Right lobe of liver (tissue), 6 donors: Measurements from ENCODE around the gene RTL1. TPM values are rescaled to one million over a fixed set of nuclear protein-coding genes. Genes with fewer than 3 reads are reported as not detected.

ENCODE experiments used
- ATAC-seq, 4 donors: fragments of 200-7000 bp; cut with Tn5 transposase; one replicate each; pipeline ENCODE4 v1.9.1; 2020; ENCODE audit warnings: mild to moderate bottlenecking in 4 of 4, moderate library complexity in 4 of 4
- DNase-seq, 3 donors: peaks; one replicate each; pipeline ENCODE4 v3.0.0-alpha.2; 2020
- H3K27ac ChIP-seq, 3 donors: fragments of 200-600 bp; one replicate each; pipeline ENCODE4 v1.8.0; 2022
- H3K27me3 ChIP-seq, 2 donors: fragments of 200-600 bp; one replicate each; pipeline ENCODE4 v1.8.0; 2022
- H3K36me3 ChIP-seq, 4 donors: fragments of 200-600 bp; sonication (generic) in 1 of 4; one replicate each; pipeline versions ENCODE4 v1.5.1 to v1.8.0; 2017 to 2022; ENCODE audit warnings: control low read depth in 1 of 4
- H3K4me1 ChIP-seq, 4 donors: fragments of 200-600 bp; sonication (generic) in 1 of 4; one replicate each; pipeline versions ENCODE4 v1.5.1 to v1.8.0; 2017 to 2022; ENCODE audit warnings: control low read depth in 1 of 4
- H3K4me3 ChIP-seq, 3 donors: fragments of 200-600 bp; one replicate each; pipeline ENCODE4 v1.8.0; 2022
- H3K9me3 ChIP-seq, 4 donors: fragments of 200-600 bp; sonication (generic) in 1 of 4; one replicate each; pipeline versions ENCODE4 v1.5.1 to v1.8.0; 2017 to 2022; ENCODE audit warnings: control low read depth in 1 of 4
- POLR2A ChIP-seq: fragments of 450-650 bp; IDR thresholded peaks from one replicate; pipeline ENCODE4 v1.6.1; 2017; ENCODE audit warnings: antibody characterized with exemption, mild to moderate bottlenecking
- WGBS: methylation state at CpG from one replicate; pipeline ENCODE4 v1.1.6; 2018; ENCODE audit warnings: low coverage, low lambda C conversion rate; ENCODE audit not compliant: insufficient coverage; ENCODE audit errors: missing lambda C conversion rate; 5-methylcytosine and 5-hydroxymethylcytosine counted together
- intact Hi-C, 2 donors: fragments of 100-400 bp; cut with DNase I; formaldehyde crosslinking; loops; one replicate each; pipeline versions ENCODE4 v1.11.2 to v1.14.1; 2022
- long read RNA-seq: library from polyadenylated mRNA; unstranded; transcript quantifications from one replicate; pipeline ENCODE4 v2.0.0, GENCODE V29; 2019
- total RNA-seq, 6 experiments: library from RNA; depleted of rRNA in 2 of 6; stranded (reverse); fragments of >200 nt in 2 of 6; fragmentation: NEBNext Ultra II Directional in 3 of 6; extraction: Animal tissue kit (Norgen Biotek cat#: 25700) in 3 of 6; gene quantifications; one replicate each; pipeline versions ENCODE4 v1.1.0 to v1.2.4, GENCODE V29; 2016 to 2023
- TF ChIP-seq, protein P1 (sequence below), 4 donors: fragments of 200-600 bp in 3 of 4; fragments of 450-650 bp in 1 of 4; IDR thresholded peaks; one replicate each; pipeline versions ENCODE4 v1.5.1 to v1.8.0; 2016 to 2022; ENCODE audit warnings: antibody characterized with exemption in 4 of 4, mild to moderate bottlenecking in 2 of 4
- donor health status: DM: no; HTN: yes; CAD: no.
- donor health status: DM: no; HTN: no; CAD: no.
- donor health status: DM: no; HTN: no; CAD: no.
- donor health status: DM: no; HTN: yes; CAD: no.
- donor health status: DM: no; HTN: yes; CAD: no.

Gene RTL1
- total RNA-seq: under 1 TPM in 1 of 6 experiments, not detected in 5; 0.04 TPM
- long read RNA-seq: 0 reads

DNA sequence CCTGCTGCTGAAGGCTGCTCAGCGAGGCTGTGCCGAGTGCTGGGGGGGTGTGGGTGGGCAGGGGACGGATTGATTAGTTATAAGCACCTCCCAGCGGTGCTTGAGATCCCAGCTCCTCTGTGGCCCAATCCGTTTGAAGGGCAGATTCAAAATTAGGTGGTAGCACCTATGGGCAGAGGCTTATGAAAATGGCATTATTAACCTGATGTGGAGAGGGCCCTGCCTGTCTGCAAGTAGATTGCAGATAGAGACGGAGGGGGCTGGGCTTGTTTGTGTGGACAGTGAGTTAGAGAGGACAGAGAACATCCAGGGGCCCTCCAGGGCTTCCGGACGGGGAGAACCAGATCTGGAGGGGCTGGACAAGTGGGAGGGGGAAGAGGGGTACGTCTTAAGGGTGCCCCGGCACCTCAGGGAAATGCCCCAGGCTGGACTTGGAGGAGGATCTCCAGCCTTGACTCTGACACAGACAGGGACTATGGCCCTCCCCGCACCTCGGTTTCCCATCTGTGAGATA lies at the start of gene RTL1:
RTL1 (minus strand) TSS at position 51 of the 514 bp plus-strand sequence. CDS start 18,934 bp downstream, outside the sequence.
- H3K27ac ChIP-seq: no peak within 1 kb of the TSS
- no peaks in the 10 kb centered on the region for H3K27me3 ChIP-seq
- no peaks in the 10 kb centered on the region for H3K9me3 ChIP-seq
- no peaks in the 10 kb centered on the region for H3K4me1 ChIP-seq
- ATAC-seq: no peak
- 33% methylated on average over 4 of the region's 12 CpGs for WGBS
- no peak for DNase-seq
- intact Hi-C loops: no loop called here
- H3K4me3 ChIP-seq: no peak within 1 kb of the TSS
- H3K36me3 ChIP-seq: no peaks in the 10 kb centered on the region
- TF ChIP-seq POLR2A: no peak
- TF ChIP-seq, protein P1, sequence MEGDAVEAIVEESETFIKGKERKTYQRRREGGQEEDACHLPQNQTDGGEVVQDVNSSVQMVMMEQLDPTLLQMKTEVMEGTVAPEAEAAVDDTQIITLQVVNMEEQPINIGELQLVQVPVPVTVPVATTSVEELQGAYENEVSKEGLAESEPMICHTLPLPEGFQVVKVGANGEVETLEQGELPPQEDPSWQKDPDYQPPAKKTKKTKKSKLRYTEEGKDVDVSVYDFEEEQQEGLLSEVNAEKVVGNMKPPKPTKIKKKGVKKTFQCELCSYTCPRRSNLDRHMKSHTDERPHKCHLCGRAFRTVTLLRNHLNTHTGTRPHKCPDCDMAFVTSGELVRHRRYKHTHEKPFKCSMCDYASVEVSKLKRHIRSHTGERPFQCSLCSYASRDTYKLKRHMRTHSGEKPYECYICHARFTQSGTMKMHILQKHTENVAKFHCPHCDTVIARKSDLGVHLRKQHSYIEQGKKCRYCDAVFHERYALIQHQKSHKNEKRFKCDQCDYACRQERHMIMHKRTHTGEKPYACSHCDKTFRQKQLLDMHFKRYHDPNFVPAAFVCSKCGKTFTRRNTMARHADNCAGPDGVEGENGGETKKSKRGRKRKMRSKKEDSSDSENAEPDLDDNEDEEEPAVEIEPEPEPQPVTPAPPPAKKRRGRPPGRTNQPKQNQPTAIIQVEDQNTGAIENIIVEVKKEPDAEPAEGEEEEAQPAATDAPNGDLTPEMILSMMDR (IDR thresholded peaks at IDR 0.05): no peak

DNA sequence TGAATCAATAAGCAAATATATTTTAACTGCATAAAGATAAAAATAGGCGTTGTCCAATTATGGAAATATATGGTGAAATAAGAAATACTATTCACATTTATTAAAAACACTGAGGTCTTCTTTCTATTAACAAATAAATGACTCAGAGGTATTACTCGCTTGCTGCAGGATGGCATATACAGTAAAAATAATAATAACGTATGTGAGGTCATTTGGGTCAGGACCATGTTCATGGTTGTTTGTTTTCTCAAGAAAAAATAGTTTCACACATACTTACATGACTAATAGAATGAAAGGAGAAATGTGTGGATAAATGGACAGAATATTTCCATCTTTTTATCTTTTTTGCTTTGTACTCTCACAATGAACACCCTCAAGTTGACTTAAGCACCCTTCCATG lies 46.5 kb upstream of the RTL1 start:
- TF ChIP-seq, protein P1 (IDR thresholded peaks at IDR 0.05): no peak
- no peak for TF ChIP-seq POLR2A
- no peaks in the 10 kb centered on the region for H3K9me3 ChIP-seq
- H3K4me3 ChIP-seq: no peak overlapping the region
- 68% methylated on average over 3 of the region's 3 CpGs for WGBS
- H3K36me3 ChIP-seq: no peaks in the 10 kb centered on the region
- intact Hi-C loops: no loop called here
- no peak overlapping the region for H3K27ac ChIP-seq
- DNase-seq (no peak), ATAC-seq (no peak)
- no peaks in the 10 kb centered on the region for H3K4me1 ChIP-seq
- no peaks in the 10 kb centered on the region for H3K27me3 ChIP-seq

DNA sequence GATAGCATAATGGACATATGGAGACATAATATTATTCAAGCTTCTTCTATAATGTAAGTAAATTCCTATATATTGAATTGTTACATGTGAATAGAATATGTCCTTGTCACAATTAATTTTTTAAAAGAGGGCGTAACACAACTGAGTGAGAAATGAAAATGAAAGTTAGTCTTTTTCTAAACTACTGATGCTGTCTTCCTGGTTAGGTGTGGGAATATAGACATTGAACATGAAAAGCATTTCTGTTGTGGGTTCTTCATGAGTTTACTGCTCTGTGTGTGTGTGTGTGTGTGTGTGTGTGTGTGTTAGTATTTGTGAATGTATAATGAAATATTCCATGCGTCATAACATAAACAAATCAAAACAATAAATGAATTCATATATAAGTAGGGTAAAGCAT lies 40.5 kb upstream of the RTL1 start:
- no peaks in the 10 kb centered on the region for H3K9me3 ChIP-seq
- ATAC-seq (no peak), DNase-seq (no peak)
- 73% methylated on average over 2 of the region's 2 CpGs for WGBS
- intact Hi-C loops: no loop called here
- H3K27ac ChIP-seq: no peak overlapping the region
- H3K27me3 ChIP-seq: no peaks in the 10 kb centered on the region
- H3K4me3 ChIP-seq: no peak overlapping the region
- no peaks in the 10 kb centered on the region for H3K36me3 ChIP-seq
- H3K4me1 ChIP-seq: no peaks in the 10 kb centered on the region
- TF ChIP-seq POLR2A: no peak
- TF ChIP-seq, protein P1 (IDR thresholded peaks at IDR 0.05): no peak

DNA sequence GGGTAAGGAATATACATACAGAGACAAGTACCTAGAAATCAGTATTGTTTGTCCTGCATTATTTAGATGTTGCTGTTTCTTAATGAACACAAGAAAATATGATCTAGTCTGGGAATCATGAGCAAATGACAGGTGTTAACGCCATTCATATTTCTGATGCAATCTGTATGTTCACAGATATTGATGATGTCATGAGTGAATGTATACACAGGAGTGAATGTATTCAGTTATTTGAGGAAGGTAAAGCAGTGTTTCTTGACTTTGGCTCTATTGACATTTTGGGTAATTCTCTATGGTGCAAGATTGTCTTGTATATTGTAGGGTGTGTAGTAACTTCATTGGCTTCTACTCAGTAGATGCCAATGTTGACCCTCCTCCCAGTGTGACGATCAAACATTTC lies 26.7 kb upstream of the RTL1 start:
- DNase-seq (no peak), ATAC-seq (no peak)
- Histone ChIP-seq H3K4me3 (no peak overlapping the region), H3K36me3 (no peaks in the 10 kb centered on the region), H3K9me3 (no peaks in the 10 kb centered on the region), H3K27ac (no peak overlapping the region), H3K4me1 (no peaks in the 10 kb centered on the region), H3K27me3 (no peaks in the 10 kb centered on the region)
- TF ChIP-seq, protein P1 (IDR thresholded peaks at IDR 0.05): no peak
- no peak for TF ChIP-seq POLR2A
- intact Hi-C loops: no loop called here
- WGBS: 59% methylated on average over 2 of the region's 2 CpGs

DNA sequence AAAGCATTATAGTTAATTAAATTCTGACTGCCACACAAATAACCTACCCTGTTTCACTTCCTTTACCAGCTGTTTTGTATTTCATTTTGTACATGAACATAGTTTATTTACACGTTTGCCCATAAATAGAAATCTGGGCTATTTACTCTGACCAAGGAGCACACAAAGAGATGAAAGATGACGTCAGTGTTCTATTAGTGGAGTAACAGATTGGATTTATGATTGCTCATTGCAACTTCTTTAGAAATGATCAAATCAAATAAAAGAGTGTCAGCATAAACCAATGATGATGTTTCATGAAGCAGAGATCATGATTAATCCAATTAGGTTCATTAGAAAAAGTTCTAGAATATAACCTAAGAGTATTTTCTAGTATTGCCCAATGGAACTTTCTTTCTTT lies 12.0 kb upstream of the RTL1 start:
- DNase-seq (no peak), ATAC-seq (no peak)
- Histone ChIP-seq H3K27ac (no peak overlapping the region), H3K36me3 (no peaks in the 10 kb centered on the region), H3K4me3 (no peak overlapping the region), H3K4me1 (no peaks in the 10 kb centered on the region), H3K27me3 (no peaks in the 10 kb centered on the region), H3K9me3 (no peaks in the 10 kb centered on the region)
- intact Hi-C loops: no loop called here
- 32% methylated on average over 2 of the region's 2 CpGs for WGBS
- no peak for TF ChIP-seq POLR2A
- TF ChIP-seq, protein P1 (IDR thresholded peaks at IDR 0.05): no peak
